SK-N-SH (cell line): Measurements from ENCODE around the gene VPS33A. TPM values are rescaled to one million over a fixed set of nuclear protein-coding genes. Genes with fewer than 3 reads are reported as not detected.

Source experiments
- CTCF ChIA-PET: fragments of 300-600, 350-600 bp; formaldehyde crosslinking; extraction: SDS; loops from one replicate; lab custom pipeline; 2021; lab: Yijun Ruan, JAX
- POLR2A ChIA-PET: fragments of 350-600 bp; sonication (Branson Sonifier 250); formaldehyde crosslinking; extraction: SDS; loops from one replicate; lab custom pipeline; 2020; ENCODE audit warnings: antibody characterized with exemption, inconsistent platforms; lab: Yijun Ruan, JAX
- DNase-seq: peaks from one replicate; pipeline ENCODE4 v3.0.0; 2012
- H2AFZ ChIP-seq: fragments of 200-600 bp; sonication (generic); 2 replicates; pipeline ENCODE4 v1.8.1; 2016; ENCODE audit warnings: antibody characterized with exemption, mild to moderate bottlenecking, low read depth
- H3F3A ChIP-seq: fragments of 200-600 bp; sonication (generic); replicated peaks from 2 replicates; pipeline ENCODE3; 2016; ENCODE audit warnings: antibody characterized with exemption, mild to moderate bottlenecking; ENCODE audit not compliant: insufficient read depth
- H3K27ac ChIP-seq, 2 experiments: fragments of 200-500 bp in 1 of 2; fragments of 200-600 bp in 1 of 2; sonication (Bioruptor generic) in 1 of 2; sonication (generic), shearing (Covaris generic) in 1 of 2; 2 replicates each; pipeline versions ENCODE4 v1.5.1 to v1.6.1; 2014 to 2016; ENCODE audit warnings: low read depth in 2 of 2, inconsistent platforms in 1 of 2, low read length in 1 of 2, mild to moderate bottlenecking in 1 of 2, mixed read lengths in 1 of 2
- H3K27me3 ChIP-seq: fragments of 200-600 bp; sonication (generic), shearing (Covaris generic); 2 replicates; pipeline ENCODE4 v1.6.1; 2016; ENCODE audit warnings: mixed run types; ENCODE audit not compliant: insufficient read depth
- H3K36me3 ChIP-seq, 2 experiments: fragments of 200-500 bp in 1 of 2; fragments of 200-600 bp in 1 of 2; sonication (Bioruptor generic) in 1 of 2; sonication (generic) in 1 of 2; replicated peaks in 1 of 2; 2 replicates each; pipeline versions ENCODE3 to v1.5.1; 2014 to 2016; ENCODE audit warnings: low read length in 1 of 2, mild to moderate bottlenecking in 1 of 2; ENCODE audit not compliant: insufficient read depth in 2 of 2, control insufficient read depth in 1 of 2
- H3K4me1 ChIP-seq, 2 experiments: fragments of 200-500 bp in 1 of 2; fragments of 200-600 bp in 1 of 2; sonication (Bioruptor generic) in 1 of 2; sonication (generic), shearing (Covaris generic) in 1 of 2; 2 replicates each; pipeline versions ENCODE4 v1.5.1 to v1.6.1; 2014 to 2016; ENCODE audit warnings: low read depth in 1 of 2, low read length in 1 of 2, mixed run types in 1 of 2; ENCODE audit not compliant: insufficient read depth in 2 of 2, control insufficient read depth in 1 of 2
- H3K4me2 ChIP-seq: fragments of 200-600 bp; sonication (generic), shearing (Covaris generic); 2 replicates; pipeline ENCODE4 v1.6.1; 2017; ENCODE audit warnings: mixed run types
- H3K4me3 ChIP-seq, 2 experiments: fragments of 200-500 bp in 1 of 2; fragments of 200-600 bp in 1 of 2; sonication (Bioruptor generic) in 1 of 2; sonication (generic), shearing (Covaris generic) in 1 of 2; 2 replicates each; pipeline versions ENCODE4 v1.5.1 to v1.8.1; 2014 to 2016; ENCODE audit warnings: low read depth in 2 of 2, inconsistent platforms in 1 of 2, low read length in 1 of 2, mild to moderate bottlenecking in 1 of 2, mixed read lengths in 1 of 2, moderate library complexity in 1 of 2
- H3K79me2 ChIP-seq: fragments of 200-600 bp; sonication (generic); 2 replicates; pipeline ENCODE4 v1.8.1; 2017; ENCODE audit warnings: mild to moderate bottlenecking; ENCODE audit not compliant: insufficient read depth
- H3K9ac ChIP-seq: fragments of 200-600 bp; sonication (generic); 2 replicates; pipeline ENCODE4 v1.6.1; 2017; ENCODE audit warnings: mixed run types
- H3K9me2 ChIP-seq: fragments of 200-600 bp; sonication (generic); 2 replicates; pipeline ENCODE4 v1.6.1; 2017; ENCODE audit warnings: mixed run types
- H3K9me3 ChIP-seq: fragments of 200-600 bp; sonication (generic); 2 replicates; pipeline ENCODE4 v1.6.1; 2017; ENCODE audit warnings: mixed run types, mild to moderate bottlenecking, moderate library complexity
- H4K20me1 ChIP-seq: fragments of 200-600 bp; sonication (generic); 2 replicates; pipeline ENCODE4 v1.6.1; 2017; ENCODE audit warnings: mild to moderate bottlenecking, mixed run types; ENCODE audit not compliant: insufficient read depth
- CHD2 ChIP-seq: fragments of 150-350 bp; IDR thresholded peaks from 2 replicates; pipeline ENCODE4 v1.6.1; 2018; ENCODE audit warnings: low read length; ENCODE audit not compliant: partially characterized antibody
- CTCF ChIP-seq: fragments of 200-600 bp; sonication (generic); IDR thresholded peaks from 2 replicates; pipeline ENCODE4 v1.6.1; 2017; ENCODE audit warnings: antibody characterized with exemption, mild to moderate bottlenecking, moderate library complexity
- EZH2phosphoT487 ChIP-seq: fragments of 200-600 bp; sonication (generic); IDR thresholded peaks from 2 replicates; pipeline ENCODE4 v1.6.1; 2017; ENCODE audit warnings: low read depth, mixed run types, mild to moderate bottlenecking, antibody characterized with exemption, moderate library complexity, borderline replicate concordance
- FOSL2 ChIP-seq: IDR thresholded peaks from 2 replicates; pipeline ENCODE4 v1.4.0; 2012; ENCODE audit warnings: low read depth, mild to moderate bottlenecking, moderate library complexity, borderline replicate concordance
- FOXM1 ChIP-seq: IDR thresholded peaks from 2 replicates; pipeline ENCODE4 v1.4.0; 2012; ENCODE audit warnings: low read depth, mild to moderate bottlenecking
- IRF3 ChIP-seq: fragments of 150-350 bp; IDR thresholded peaks from 2 replicates; pipeline ENCODE4 v1.6.1; 2016; ENCODE audit warnings: mild to moderate bottlenecking, low read depth, low read length
- MEF2A ChIP-seq: IDR thresholded peaks from 2 replicates; pipeline ENCODE4 v1.4.0; 2012; ENCODE audit warnings: low read depth, borderline replicate concordance
- MXI1 ChIP-seq: IDR thresholded peaks from 2 replicates; pipeline ENCODE4 v1.6.1; 2012; ENCODE audit warnings: mild to moderate bottlenecking, low read depth, low read length, improper control_type of control experiment
- RCOR1 ChIP-seq: fragments of 150-350 bp; IDR thresholded peaks from 2 replicates; pipeline ENCODE4 v1.6.1; 2017; ENCODE audit warnings: antibody characterized with exemption, low read length
- REST ChIP-seq: IDR thresholded peaks from 2 replicates; pipeline ENCODE4 v1.6.1; 2012; ENCODE audit warnings: mild to moderate bottlenecking, low read depth, low read length, moderate library complexity
- SIN3A ChIP-seq: IDR thresholded peaks from 2 replicates; pipeline ENCODE4 v1.6.1; 2012; ENCODE audit warnings: low read depth, mild to moderate bottlenecking, low read length, moderate library complexity, borderline replicate concordance
- TAF1 ChIP-seq: IDR thresholded peaks from 2 replicates; pipeline ENCODE4 v1.6.1; 2012; ENCODE audit warnings: low read depth, mild to moderate bottlenecking, low read length, moderate library complexity, borderline replicate concordance
- TCF12 ChIP-seq: IDR thresholded peaks from 2 replicates; pipeline ENCODE4 v1.4.0; 2012
- USF2 ChIP-seq: fragments of 150-350 bp; IDR thresholded peaks from 2 replicates; pipeline ENCODE4 v1.6.1; 2017; ENCODE audit warnings: antibody characterized with exemption, low read length, low read depth, borderline replicate concordance
- WGBS: methylation state at CpG from one replicate; pipeline ENCODE4 v1.1.6; 2017; ENCODE audit warnings: low lambda C conversion rate; 5-methylcytosine and 5-hydroxymethylcytosine counted together
- polyA plus RNA-seq, 3 experiments: library from polyadenylated mRNA; depleted of rRNA; stranded (reverse); fragments of >200 nt; gene quantifications; 2 replicates each; pipeline ENCODE4 v1.2.3, GENCODE V29; 2012
- TF ChIP-seq, protein P1 (sequence below): IDR thresholded peaks from 2 replicates; pipeline ENCODE4; 2012

Gene VPS33A
- polyA plus RNA-seq, 1 of the 3 experiments (the other 2 are of a cell fraction): 17.0 TPM

- TF ChIP-seq REST: no peak
- TF ChIP-seq TAF1: no peak
- TF ChIP-seq CTCF: no peak
- TF ChIP-seq MEF2A: no peak
- TF ChIP-seq EZH2phosphoT487: no peak
- TF ChIP-seq CHD2: no peak
- TF ChIP-seq TCF12: no peak
- no peak for TF ChIP-seq FOSL2
These were observed 76.4 kb downstream of the VPS33A start (continued) for GRCh38 chr12:122189626-122190475.

DNA sequence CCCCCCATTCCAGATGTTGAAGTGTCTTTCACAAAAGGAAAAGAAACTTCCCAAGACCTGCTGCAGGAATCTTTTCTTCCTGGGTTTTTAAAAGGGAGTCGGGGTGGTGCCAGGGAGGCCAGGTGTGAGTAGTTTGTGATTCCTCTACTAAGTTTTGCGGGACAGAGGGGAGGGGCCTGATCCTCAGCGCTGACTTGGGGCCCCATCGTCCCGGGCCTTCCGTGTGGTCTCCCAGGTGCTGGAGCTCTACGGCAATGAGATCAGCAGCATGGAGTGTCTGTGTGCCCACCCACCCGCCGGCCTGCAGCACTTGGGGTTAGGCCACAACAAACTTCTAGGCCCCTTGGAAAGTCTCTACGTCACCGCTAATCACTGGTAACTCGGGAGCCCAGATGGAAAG, 78.8 kb downstream of the VPS33A start:
- POLR2A ChIA-PET: no interaction called here
- CTCF ChIA-PET: interaction anchor here (1.1 kb wide), 2 partner anchors 28 to 64 kb away, joined by 3 read pairs; no protein-coding TSS in a partner anchor
- WGBS: 94% methylated on average over 10 of the region's 12 CpGs

More for the DNA sequence above, 78.8 kb downstream of the VPS33A start:
- no peak overlapping the region for H2AFZ ChIP-seq
- no peaks in the 10 kb centered on the region for H3K27me3 ChIP-seq
- H3K79me2 ChIP-seq: no peaks in the 10 kb centered on the region
- no peak overlapping the region for H3K9ac ChIP-seq
- H4K20me1 ChIP-seq: no peaks in the 10 kb centered on the region
- DNase-seq: no peak
- H3K4me1 ChIP-seq: no peaks in the 10 kb centered on the region; a peak in 1 of 4 replicates
- H3K4me3 ChIP-seq: no peak overlapping the region
- no peak overlapping the region for H3K27ac ChIP-seq
- H3F3A ChIP-seq: no peaks in the 10 kb centered on the region
- no peaks in the 10 kb centered on the region for H3K36me3 ChIP-seq
- H3K9me3 ChIP-seq: no peaks in the 10 kb centered on the region
- H3K4me2 ChIP-seq: no peak overlapping the region
- TF ChIP-seq, protein P1, sequence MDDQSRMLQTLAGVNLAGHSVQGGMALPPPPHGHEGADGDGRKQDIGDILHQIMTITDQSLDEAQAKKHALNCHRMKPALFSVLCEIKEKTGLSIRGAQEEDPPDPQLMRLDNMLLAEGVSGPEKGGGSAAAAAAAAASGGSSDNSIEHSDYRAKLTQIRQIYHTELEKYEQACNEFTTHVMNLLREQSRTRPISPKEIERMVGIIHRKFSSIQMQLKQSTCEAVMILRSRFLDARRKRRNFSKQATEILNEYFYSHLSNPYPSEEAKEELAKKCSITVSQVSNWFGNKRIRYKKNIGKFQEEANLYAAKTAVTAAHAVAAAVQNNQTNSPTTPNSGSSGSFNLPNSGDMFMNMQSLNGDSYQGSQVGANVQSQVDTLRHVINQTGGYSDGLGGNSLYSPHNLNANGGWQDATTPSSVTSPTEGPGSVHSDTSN: no peak
- TF ChIP-seq FOXM1 (no peak), SIN3A (no peak), MXI1 (no peak), MEF2A (no peak), IRF3 (no peak), FOSL2 (no peak), RCOR1 (no peak), USF2 (no peak)
- no peaks in the 10 kb centered on the region for H3K9me2 ChIP-seq
